Astrocyte of the cerebellum (primary cell): ENCODE data around the gene ODAD3.
"Not testable (repeated sequence)": the region's sequence is repeated elsewhere in the genome, so short reads cannot be mapped to it uniquely, and the experiment has no call there.

Experiments
- DNase-seq: peaks from one replicate; pipeline ENCODE4 v3.0.0-alpha.2; 2011; ENCODE audit warnings: low read depth
- H3K4me3 ChIP-seq: 2 replicates; pipeline ENCODE4 v1.5.1; 2011; ENCODE audit warnings: mild to moderate bottlenecking, low read depth, low read length, moderate library complexity
- CTCF ChIP-seq: IDR thresholded peaks from 2 replicates; pipeline ENCODE4 v1.5.1; 2012; ENCODE audit warnings: low read length, low read depth, moderate library complexity, mild to moderate bottlenecking; ENCODE audit errors: missing control alignments
- in situ Hi-C: cut with HindIII; loops from 2 replicates; pipeline ENCODE4 v1.10.0; 2017; ENCODE audit warnings: low sequenced_read_pairs

Gene ODAD3

GRCh38 chr19:11479898-11480714, 45.2 kb upstream of the ODAD3 start:
- in situ Hi-C loops: no loop called here
- DNase-seq: no peak
- TF ChIP-seq CTCF: no peak
- H3K4me3 ChIP-seq: no peak overlapping the region

- TF ChIP-seq CTCF: no peak
- H3K4me3 ChIP-seq: no peak overlapping the region
- in situ Hi-C loops: no loop called here
- no peak for DNase-seq
Measured at GRCh38 chr19:11479090-11479897, 44.4 kb upstream of the ODAD3 start.

- DNase-seq: no peak
- no peak for TF ChIP-seq CTCF
- in situ Hi-C loops: no loop called here
- no peak overlapping the region for H3K4me3 ChIP-seq
Measured at GRCh38 chr19:11478167-11479089, 43.5 kb upstream of the ODAD3 start.

GRCh38 chr19:11475861-11476260, 40.9 kb upstream of the ODAD3 start:
- in situ Hi-C loops: no loop called here
- H3K4me3 ChIP-seq: no peak overlapping the region
- no peak for TF ChIP-seq CTCF
- no peak for DNase-seq

GRCh38 chr19:11475343-11475742, 40.4 kb upstream of the ODAD3 start:
- H3K4me3 ChIP-seq, in situ Hi-C loops, DNase-seq: not testable (repeated sequence)

- no peak for DNase-seq
- no peak overlapping the region for H3K4me3 ChIP-seq
- in situ Hi-C loops: no loop called here
- TF ChIP-seq CTCF: no peak
Measured at GRCh38 chr19:11473725-11474124, 38.8 kb upstream of the ODAD3 start.

GRCh38 chr19:11468266-11468845, 33.4 kb upstream of the ODAD3 start:
- DNase-seq, in situ Hi-C loops: not testable (repeated sequence)

More at GRCh38 chr19:11468266-11468845, 33.4 kb upstream of the ODAD3 start:
- H3K4me3 ChIP-seq: not testable (repeated sequence)
